Parathyroid adenoma (tissue), 2 donors: Measurements from ENCODE around the gene ENTHD1.

Source experiments
- H2AFZ ChIP-seq: fragments of 300-600 bp; sonication (generic); one replicate; pipeline ENCODE4 v1.7.0; 2017; ENCODE audit warnings: antibody characterized with exemption, mild to moderate bottlenecking
- H3K27ac ChIP-seq: fragments of 300-600 bp; sonication (generic); one replicate; pipeline ENCODE4 v1.7.0; 2017
- H3K27me3 ChIP-seq: fragments of 300-600 bp; sonication (generic); one replicate; pipeline ENCODE4 v1.7.0; 2017; ENCODE audit warnings: low read length; ENCODE audit not compliant: control insufficient read depth, insufficient read depth
- H3K36me3 ChIP-seq: fragments of 300-600 bp; sonication (generic); one replicate; pipeline ENCODE4 v1.7.0; 2017; ENCODE audit warnings: low read length; ENCODE audit not compliant: control insufficient read depth, insufficient read depth
- H3K4me1 ChIP-seq: fragments of 300-600 bp; sonication (generic); one replicate; pipeline ENCODE4 v1.7.0; 2017; ENCODE audit warnings: control low read depth
- H3K4me2 ChIP-seq: fragments of 300-600 bp; sonication (generic); one replicate; pipeline ENCODE4 v1.7.0; 2017; ENCODE audit warnings: low read length
- H3K4me3 ChIP-seq: fragments of 300-600 bp; sonication (generic); one replicate; pipeline ENCODE4 v1.7.0; 2017; ENCODE audit warnings: low read depth, low read length
- H3K79me2 ChIP-seq: fragments of 300-600 bp; sonication (generic); one replicate; pipeline ENCODE4 v1.7.0; 2017; ENCODE audit warnings: control low read depth
- H3K9ac ChIP-seq: fragments of 300-600 bp; sonication (generic); one replicate; pipeline ENCODE4 v1.7.0; 2017; ENCODE audit warnings: mild to moderate bottlenecking
- H3K9me3 ChIP-seq: fragments of 300-600 bp; sonication (generic); one replicate; pipeline ENCODE4 v1.7.0; 2017; ENCODE audit warnings: low read length; ENCODE audit not compliant: control insufficient read depth
- TF ChIP-seq, protein P1 (sequence below): fragments of 300-600 bp; sonication (generic); IDR thresholded peaks from one replicate; pipeline ENCODE4 v1.7.0; 2017; ENCODE audit warnings: antibody characterized with exemption, mild to moderate bottlenecking
- donor health status: primary hyperparathyroidism.

The ENTHD1 gene

DNA sequence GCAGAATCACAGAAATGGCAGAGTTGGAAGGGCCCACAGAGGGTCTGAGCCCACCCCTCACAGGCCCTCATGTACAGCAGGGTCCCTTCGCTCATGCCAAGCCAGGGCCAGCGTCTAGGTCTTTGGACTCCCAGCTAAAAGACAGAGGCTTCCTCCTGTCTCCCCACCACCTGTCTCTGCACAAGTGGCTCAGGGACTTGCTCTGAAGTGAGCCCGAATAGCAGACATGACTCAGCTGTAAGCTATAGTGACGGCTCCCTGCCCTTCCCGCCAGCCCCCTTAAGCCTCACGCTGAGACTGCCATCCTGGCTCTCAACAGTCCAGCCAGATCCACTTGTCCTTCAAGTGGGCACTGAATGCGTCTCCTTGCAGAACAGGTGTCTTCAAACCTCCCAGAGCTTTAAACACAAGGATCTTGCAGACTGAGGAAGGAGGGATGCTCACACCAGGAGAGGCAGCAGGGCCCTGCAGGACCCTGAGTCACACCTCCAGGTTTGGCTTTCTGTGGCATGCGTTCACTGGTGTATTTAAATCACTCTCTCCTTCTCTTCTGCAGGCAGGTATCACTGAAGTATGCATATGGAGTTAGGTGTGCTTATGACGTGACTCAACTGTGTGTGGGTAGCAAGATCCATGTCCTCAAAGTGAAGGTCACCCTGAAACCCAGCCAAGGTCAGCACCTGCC is 168.1 kb downstream of the ENTHD1 start:
- H3K4me3 ChIP-seq, result no peak overlapping the region
- no peaks in the 10 kb centered on the region for H3K27me3 ChIP-seq
- H3K36me3 ChIP-seq, result no peaks in the 10 kb centered on the region
- H3K27ac ChIP-seq, result no peak overlapping the region
- TF ChIP-seq, protein P1, sequence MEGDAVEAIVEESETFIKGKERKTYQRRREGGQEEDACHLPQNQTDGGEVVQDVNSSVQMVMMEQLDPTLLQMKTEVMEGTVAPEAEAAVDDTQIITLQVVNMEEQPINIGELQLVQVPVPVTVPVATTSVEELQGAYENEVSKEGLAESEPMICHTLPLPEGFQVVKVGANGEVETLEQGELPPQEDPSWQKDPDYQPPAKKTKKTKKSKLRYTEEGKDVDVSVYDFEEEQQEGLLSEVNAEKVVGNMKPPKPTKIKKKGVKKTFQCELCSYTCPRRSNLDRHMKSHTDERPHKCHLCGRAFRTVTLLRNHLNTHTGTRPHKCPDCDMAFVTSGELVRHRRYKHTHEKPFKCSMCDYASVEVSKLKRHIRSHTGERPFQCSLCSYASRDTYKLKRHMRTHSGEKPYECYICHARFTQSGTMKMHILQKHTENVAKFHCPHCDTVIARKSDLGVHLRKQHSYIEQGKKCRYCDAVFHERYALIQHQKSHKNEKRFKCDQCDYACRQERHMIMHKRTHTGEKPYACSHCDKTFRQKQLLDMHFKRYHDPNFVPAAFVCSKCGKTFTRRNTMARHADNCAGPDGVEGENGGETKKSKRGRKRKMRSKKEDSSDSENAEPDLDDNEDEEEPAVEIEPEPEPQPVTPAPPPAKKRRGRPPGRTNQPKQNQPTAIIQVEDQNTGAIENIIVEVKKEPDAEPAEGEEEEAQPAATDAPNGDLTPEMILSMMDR, result no peak
- no peak overlapping the region for H2AFZ ChIP-seq
- no peak overlapping the region for H3K9ac ChIP-seq
- H3K4me2 ChIP-seq, result no peak overlapping the region
- H3K79me2 ChIP-seq, result no peaks in the 10 kb centered on the region
- no peaks in the 10 kb centered on the region for H3K9me3 ChIP-seq
- no peaks in the 10 kb centered on the region for H3K4me1 ChIP-seq

DNA sequence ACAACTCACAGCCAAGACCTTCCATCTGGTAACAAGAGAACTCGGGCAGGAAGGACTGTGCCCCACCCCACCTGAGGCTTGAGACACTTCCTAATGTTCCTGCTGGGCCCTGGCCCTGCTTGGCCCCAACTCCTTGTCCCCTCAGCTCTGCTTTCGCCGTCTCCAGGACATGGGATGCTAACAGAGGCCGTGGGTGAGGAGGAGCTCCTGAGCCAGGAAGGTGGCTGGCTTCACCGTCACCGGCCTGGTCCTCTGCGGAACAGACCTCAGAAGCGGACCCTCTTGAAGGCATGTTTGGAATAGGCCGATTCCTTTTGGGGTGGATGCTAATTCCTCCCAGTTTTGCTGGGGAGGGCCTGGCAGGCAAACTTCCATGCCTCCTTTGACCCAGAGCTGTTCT is 168.7 kb downstream of the ENTHD1 start:
- Histone ChIP-seq H3K9me3 (no peaks in the 10 kb centered on the region), H3K27me3 (no peaks in the 10 kb centered on the region), H3K27ac (no peak overlapping the region), H3K4me1 (no peaks in the 10 kb centered on the region), H3K4me2 (no peak overlapping the region), H3K9ac (no peak overlapping the region), H3K4me3 (no peak overlapping the region), H3K79me2 (no peaks in the 10 kb centered on the region), H2AFZ (no peak overlapping the region), H3K36me3 (no peaks in the 10 kb centered on the region)
- TF ChIP-seq, protein P1, result no peak

DNA sequence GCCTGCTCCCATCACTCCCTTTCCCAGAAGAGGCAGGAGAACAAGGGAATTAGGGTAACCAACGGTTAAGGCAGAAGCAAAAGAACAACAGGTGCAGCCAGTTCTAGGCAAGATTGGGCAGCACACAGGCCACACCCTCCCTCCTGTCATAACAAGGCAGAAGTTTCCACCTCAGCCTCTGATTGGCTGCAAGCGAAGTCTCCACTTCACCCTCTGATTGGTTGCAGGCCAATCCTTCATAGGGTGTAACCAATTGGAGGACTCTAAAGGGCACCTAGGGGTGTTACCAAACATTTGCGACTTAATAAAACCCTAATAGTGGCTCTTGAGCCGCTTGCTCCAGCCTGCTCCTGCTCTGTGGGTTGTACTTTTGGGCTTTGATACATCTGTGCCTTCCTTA is 169.2 kb downstream of the ENTHD1 start:
- no peak overlapping the region for H2AFZ ChIP-seq
- no peak overlapping the region for H3K9ac ChIP-seq
- no peak overlapping the region for H3K27ac ChIP-seq
- no peaks in the 10 kb centered on the region for H3K36me3 ChIP-seq
- H3K4me1 ChIP-seq, result no peaks in the 10 kb centered on the region
- H3K79me2 ChIP-seq, result no peaks in the 10 kb centered on the region
- no peaks in the 10 kb centered on the region for H3K27me3 ChIP-seq
- no peaks in the 10 kb centered on the region for H3K9me3 ChIP-seq
- TF ChIP-seq, protein P1, result no peak
- no peak overlapping the region for H3K4me2 ChIP-seq
- H3K4me3 ChIP-seq, result no peak overlapping the region

DNA sequence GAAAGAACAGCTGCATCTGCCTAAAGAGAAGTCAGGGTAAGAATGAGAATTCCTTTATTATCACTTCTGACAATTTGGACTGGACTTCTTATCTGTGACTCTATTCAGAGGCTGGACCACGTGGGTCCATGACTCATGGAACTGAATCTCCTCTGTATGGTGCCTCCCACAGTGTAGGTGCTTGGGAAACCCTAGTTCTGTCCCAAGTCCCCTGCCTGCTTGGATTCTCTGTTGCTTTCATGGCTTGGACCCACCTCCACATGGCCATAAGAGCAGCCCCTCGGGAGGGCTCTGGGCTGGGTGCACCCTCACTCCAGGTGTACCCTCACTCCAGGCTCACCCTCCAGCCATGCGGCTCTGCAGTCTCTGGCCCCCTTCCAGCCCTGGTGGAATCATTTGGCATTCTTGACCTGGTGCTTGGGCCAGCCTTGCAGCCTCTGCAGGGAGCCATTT is 169.6 kb downstream of the ENTHD1 start:
- no peak overlapping the region for H3K9ac ChIP-seq
- H3K4me2 ChIP-seq, result no peak overlapping the region
- no peaks in the 10 kb centered on the region for H3K36me3 ChIP-seq
- no peak overlapping the region for H3K27ac ChIP-seq
- H3K27me3 ChIP-seq, result no peaks in the 10 kb centered on the region
- no peaks in the 10 kb centered on the region for H3K79me2 ChIP-seq
- no peak overlapping the region for H2AFZ ChIP-seq
- TF ChIP-seq, protein P1, result no peak
- H3K9me3 ChIP-seq, result no peaks in the 10 kb centered on the region
- no peak overlapping the region for H3K4me3 ChIP-seq
- H3K4me1 ChIP-seq, result no peaks in the 10 kb centered on the region

DNA sequence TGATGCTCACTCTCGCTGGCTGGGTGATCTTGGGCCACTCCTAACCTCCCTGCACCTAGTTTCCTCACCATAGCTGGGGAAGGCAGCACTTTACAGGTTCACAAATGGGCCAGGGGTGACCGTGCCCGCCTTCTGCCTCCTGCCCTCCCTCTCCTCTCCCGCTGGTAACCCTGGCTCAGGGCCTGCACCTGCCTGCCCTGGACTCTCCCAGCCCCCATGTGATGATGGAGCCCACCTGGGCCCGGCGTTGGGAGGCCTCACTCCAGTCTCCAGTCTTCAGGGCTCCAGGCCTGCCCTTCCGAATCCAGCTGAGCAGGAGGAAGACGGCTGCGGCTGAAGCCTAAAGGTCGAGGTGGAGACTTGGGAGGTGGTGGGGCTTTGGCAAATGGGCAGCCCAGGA is 170.1 kb downstream of the ENTHD1 start:
- H3K36me3 ChIP-seq, result no peaks in the 10 kb centered on the region
- no peak overlapping the region for H3K4me3 ChIP-seq
- no peak overlapping the region for H2AFZ ChIP-seq
- no peak overlapping the region for H3K9ac ChIP-seq
- no peaks in the 10 kb centered on the region for H3K9me3 ChIP-seq
- H3K79me2 ChIP-seq, result no peaks in the 10 kb centered on the region
- TF ChIP-seq, protein P1, result no peak
- no peaks in the 10 kb centered on the region for H3K27me3 ChIP-seq
- H3K27ac ChIP-seq, result no peak overlapping the region
- no peak overlapping the region for H3K4me2 ChIP-seq
- no peaks in the 10 kb centered on the region for H3K4me1 ChIP-seq
